GM18505 (cell line): ENCODE results near the gene TMEM196.

Experiments
- ATAC-seq: cut with Tn5 transposase; IDR thresholded peaks from one replicate; pipeline ENCODE4 v1.9.1; 2021; ENCODE audit not compliant: unreplicated experiment
- POLR2A ChIP-seq: IDR thresholded peaks from 4 replicates; pipeline ENCODE4 v1.6.1; 2011; ENCODE audit warnings: borderline replicate concordance; ENCODE audit not compliant: insufficient read depth, insufficient read length; ENCODE audit errors: extremely low read depth

Gene TMEM196

GRCh38 chr7:19772841-19773760 lies at the start of gene TMEM196:
Gene TMEM196, minus strand, starts transcription at chr7:19773617. Its CDS starts 921 bp downstream, at chr7:19772696.
- no peak for ATAC-seq
- TF ChIP-seq POLR2A, result no peak

- no peak for ATAC-seq
- no peak for TF ChIP-seq POLR2A
These were observed 42.7 kb upstream of the TMEM196 start for GRCh38 chr7:19816128-19816527.

- TF ChIP-seq POLR2A, result no peak
- no peak for ATAC-seq
These were observed 42.1 kb upstream of the TMEM196 start for GRCh38 chr7:19815546-19815945.

GRCh38 chr7:19814776-19815175 lies 41.4 kb upstream of the TMEM196 start:
- TF ChIP-seq POLR2A, result no peak
- no peak for ATAC-seq

- no peak for ATAC-seq
- no peak for TF ChIP-seq POLR2A
These were observed 38.0 kb upstream of the TMEM196 start for GRCh38 chr7:19811386-19811785.

- TF ChIP-seq POLR2A, result no peak
- ATAC-seq, result no peak
These were observed 25.6 kb upstream of the TMEM196 start for GRCh38 chr7:19798986-19799385.

GRCh38 chr7:19783541-19783940 lies 10.1 kb upstream of the TMEM196 start:
- TF ChIP-seq POLR2A, result no peak
- ATAC-seq, result no peak

- TF ChIP-seq POLR2A, result no peak
- ATAC-seq, result no peak
These were observed 3.6 kb upstream of the TMEM196 start for GRCh38 chr7:19776981-19777380.

- no peak for TF ChIP-seq POLR2A
- ATAC-seq, result no peak
These were observed 2.2 kb upstream of the TMEM196 start for GRCh38 chr7:19775578-19775977.

- ATAC-seq, result no peak
These were observed 1.1 kb downstream of the TMEM196 start for GRCh38 chr7:19772306-19772705.

GRCh38 chr7:19762631-19763030 lies 10.8 kb downstream of the TMEM196 start:
- TF ChIP-seq POLR2A, result no peak
- ATAC-seq, result no peak

More at GRCh38 chr7:19772306-19772705, 1.1 kb downstream of the TMEM196 start:
- no peak for TF ChIP-seq POLR2A

- TF ChIP-seq POLR2A, result no peak
- ATAC-seq, result no peak
These were observed 18.8 kb downstream of the TMEM196 start for GRCh38 chr7:19754521-19755116.

- no peak for ATAC-seq
- no peak for TF ChIP-seq POLR2A
These were observed 21.4 kb downstream of the TMEM196 start for GRCh38 chr7:19752020-19752419.

GRCh38 chr7:19749658-19750057 lies 23.8 kb downstream of the TMEM196 start:
- TF ChIP-seq POLR2A, result no peak
- ATAC-seq, result no peak
